HG02610 (cell line): ENCODE measurements around the gene NOS1.

Experiments used
- ATAC-seq: cut with Tn5 transposase; IDR thresholded peaks from one replicate; pipeline ENCODE4 v1.9.1; 2021; ENCODE audit warnings: mild to moderate bottlenecking, moderate library complexity; ENCODE audit not compliant: unreplicated experiment

Gene NOS1

DNA sequence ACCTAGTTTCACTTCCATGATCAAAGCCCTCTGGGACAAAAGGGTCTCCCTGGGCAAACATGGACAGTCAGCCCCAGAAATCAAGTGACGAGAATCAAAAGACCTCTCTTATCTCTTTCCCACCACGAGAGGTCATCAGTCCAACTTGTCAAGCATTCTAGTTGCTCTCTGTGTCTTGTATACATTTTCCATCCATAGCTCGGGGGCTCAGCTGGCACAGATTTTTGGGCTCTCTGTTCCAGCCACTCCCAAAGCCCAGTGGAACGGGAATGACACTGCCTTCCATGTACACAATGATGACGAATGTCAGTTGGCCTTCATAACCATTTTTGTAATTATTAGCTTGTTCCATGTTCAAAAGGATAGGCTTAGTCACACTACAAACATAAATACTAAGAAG, 29.7 kb downstream of the NOS1 start:
- ATAC-seq: no peak

DNA sequence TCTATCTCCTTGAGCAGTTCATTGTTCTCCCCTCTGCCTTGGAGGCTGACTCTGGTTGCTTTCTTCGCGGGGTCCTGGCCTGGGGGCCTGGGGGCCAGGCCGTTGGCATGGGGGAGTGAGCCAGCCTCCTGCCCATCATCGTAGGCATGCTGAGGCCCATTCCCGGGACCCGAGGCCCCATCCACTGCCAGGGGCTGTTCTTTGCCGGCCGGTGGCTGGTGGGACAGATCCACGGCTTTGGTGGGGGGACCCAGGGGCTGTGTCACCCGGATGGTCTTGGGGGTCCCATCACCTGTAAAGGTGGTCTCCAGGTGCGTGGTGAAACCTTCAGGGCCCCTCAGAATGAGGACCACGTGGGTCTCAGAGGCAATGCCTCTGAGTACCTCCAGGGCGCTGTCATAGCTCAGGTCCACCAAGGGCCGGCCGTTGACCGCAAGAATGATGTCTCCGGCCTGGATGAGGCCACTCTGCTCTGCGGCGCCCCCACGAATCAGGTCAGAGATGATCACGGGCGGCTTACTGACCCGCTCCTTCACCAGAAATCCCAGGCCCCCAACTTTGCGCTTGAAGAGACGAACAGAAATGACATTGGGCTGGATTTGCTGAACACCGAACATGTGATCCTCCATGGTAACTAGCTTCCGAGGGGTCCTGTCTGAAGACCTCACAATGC, 30.8 kb downstream of the NOS1 start:
- ATAC-seq: no peak

DNA sequence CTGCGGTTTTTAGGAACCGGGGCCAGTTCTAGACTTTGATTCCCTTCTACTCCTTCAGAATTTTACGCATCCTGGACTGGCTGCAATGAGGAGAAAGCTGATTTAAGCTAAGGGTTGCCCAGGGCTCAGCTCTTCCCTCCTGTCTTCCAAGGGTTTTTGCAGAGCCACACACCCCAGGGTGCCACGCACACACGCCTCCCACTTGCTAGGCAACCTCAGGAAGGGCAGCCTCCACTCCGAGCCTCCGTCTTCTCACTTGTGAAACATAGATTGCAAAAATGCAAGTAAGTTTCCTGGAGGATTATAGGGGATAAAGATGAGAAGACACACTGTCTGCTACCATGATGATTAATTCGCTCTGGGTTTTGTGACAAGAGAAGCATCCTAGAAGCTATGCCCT, 31.7 kb downstream of the NOS1 start:
- ATAC-seq: no peak

DNA sequence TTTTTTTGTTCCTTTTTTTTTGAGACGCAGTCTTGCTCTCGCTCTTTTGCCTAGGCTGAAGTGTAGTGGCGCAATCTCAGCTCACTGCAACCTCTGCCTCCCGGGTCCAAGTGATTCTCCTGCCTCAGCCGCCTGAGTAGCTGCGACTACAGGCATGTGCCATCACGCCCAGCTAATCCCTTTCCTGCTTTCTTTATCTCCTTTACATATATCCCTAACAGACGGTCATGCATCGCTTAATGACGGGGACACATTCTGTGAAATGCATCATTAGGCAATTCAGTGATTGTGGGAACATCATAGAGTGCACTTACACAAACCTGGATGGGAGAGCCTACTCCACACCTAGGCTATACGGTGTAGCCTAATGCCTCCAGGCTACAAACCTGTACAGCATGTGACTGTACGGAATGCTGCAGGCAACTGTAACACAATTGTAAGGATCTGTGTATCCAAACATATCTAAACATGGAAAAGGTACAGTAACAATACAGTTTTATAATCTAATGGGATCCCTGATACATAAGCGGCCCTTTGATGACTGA, 32.8 kb downstream of the NOS1 start:
- ATAC-seq: no peak

GRCh38 chr12:117322428-117322827, 39.0 kb downstream of the NOS1 start:
- ATAC-seq: no peak

DNA sequence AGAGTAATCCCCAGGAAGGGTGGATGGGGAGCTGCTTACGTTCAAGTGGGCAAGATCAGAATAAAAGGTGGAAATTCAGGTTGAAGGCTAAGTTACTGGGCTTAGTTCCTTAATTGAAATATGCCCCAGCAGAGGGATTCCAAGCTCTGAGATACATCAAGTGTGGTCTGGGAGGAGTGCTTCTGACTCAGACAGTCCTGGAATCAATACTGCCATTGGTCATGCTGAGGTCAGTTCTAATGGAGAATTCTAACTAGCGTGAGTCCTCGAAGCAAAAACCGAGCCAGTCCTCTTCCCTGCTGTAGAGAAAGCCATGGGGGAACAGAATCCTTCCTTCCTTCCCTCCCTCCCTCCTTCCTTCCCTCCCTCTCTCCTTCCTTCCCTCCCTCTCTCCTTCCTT, 39.9 kb downstream of the NOS1 start:
- ATAC-seq: no peak

- no peak for ATAC-seq
Observed at GRCh38 chr12:117318591-117318990, 42.8 kb downstream of the NOS1 start.

GRCh38 chr12:117316336-117316735, 45.1 kb downstream of the NOS1 start:
- ATAC-seq: no peak

DNA sequence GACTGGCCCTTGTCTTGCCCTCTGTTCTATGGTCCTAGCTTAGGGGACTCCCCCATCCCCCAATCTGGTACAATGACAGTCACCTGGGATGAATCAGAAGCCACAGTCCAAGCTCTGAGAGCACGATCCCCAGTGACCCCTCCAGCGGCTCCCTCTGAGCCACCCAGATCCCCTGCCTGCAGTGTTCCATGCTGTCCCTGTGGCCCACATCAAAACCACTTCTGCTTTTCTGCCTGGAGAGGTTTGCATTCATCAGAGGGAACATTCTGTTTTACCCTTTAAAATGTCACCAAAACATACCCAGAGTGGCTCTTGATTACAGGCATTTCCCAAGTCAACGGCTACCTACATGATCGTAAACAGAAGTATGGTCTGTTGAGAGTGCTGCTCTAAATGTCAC, 47.5 kb downstream of the NOS1 start:
- no peak for ATAC-seq

DNA sequence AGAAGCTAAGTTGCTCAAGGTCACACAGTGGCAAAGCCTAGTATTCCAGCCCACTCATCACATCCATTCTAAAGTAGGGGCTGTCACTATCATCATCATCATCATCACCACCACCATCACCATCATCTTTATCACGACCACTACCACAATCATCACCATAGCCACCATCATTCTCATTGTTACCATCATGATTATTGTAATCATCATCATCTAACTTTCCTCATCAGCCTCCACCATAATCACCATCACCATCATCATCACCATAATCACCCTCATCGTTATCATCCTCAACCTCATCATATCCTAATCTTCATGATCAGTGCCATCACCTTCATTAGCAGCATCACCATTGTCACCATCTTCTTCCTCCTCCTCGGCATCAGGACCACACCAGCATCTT, 48.7 kb downstream of the NOS1 start:
- ATAC-seq: no peak

DNA sequence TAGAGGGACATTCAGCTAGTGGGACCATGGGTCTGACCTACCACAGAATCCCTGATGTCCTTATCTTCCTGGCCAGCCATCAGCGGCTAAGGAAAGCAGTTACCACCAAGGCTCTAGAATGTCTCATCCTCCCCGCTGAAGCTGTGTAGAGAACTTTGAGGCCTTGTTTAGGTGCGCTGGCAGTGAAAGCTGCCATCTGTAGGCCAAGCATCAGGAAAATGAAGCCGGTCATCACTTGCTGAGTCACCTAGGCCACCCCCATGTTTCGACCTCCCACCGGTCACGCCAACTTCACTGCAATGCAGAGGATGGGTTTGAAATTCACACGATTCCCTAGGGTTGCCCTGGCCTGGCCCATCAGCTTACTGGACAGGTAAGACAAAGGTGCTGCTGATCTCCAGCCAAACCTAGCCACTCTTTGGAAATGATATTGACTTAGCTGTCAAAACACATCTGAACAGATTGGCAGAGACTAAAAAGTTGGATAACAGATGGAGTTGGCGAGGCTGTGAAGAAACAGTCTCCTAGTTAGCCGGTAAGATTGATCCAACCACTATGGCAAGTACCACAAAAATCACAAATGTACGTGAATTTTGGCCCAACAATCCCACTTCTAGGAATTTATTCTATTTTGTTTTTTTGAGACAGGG, 52.0 kb downstream of the NOS1 start:
- ATAC-seq: no peak

DNA sequence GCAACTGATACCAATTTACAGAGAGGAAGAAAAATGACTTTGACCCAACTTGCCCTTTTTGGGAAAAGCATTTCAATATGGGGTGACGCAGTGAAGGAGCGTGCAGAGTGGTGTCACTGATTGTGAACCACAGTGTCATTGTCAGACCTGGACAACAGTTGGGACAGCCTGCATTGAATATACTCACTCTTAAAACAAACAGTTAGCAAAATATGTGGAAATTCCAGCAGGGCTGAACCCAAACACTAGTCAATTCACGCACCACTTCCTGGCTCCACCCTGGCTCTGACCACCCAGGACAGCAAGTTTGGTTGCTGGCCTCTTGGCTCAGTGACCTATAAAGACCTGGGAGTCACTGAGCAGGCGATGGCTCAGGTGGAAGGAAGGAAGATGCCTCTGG, 61.3 kb downstream of the NOS1 start:
- ATAC-seq: no peak

- no peak for ATAC-seq
Observed at GRCh38 chr12:117298648-117299225, 62.7 kb downstream of the NOS1 start.

DNA sequence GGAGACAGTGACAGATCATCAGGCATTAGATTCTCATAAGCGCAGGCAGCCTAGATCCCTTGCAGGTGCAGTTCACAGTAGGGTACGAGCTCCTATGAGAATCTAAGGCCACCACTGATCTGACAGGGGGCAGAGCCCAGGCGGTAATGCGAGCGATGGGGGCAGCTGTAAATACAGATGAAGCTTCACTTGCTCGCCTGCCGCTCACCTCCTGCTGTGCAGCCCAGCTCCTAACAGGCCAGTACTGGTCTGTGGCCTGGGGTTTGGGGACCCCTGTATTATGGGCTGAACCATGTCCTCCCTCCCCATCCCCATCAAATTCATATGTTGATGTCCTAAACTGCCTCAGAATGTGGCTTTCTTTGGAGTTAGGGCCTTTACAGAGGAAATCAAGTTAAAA, 63.2 kb downstream of the NOS1 start:
- ATAC-seq: no peak

- no peak for ATAC-seq
Observed at GRCh38 chr12:117294189-117294603, 67.2 kb downstream of the NOS1 start.

GRCh38 chr12:117293510-117293909, 67.9 kb downstream of the NOS1 start:
- ATAC-seq: no peak

- ATAC-seq: no peak
Observed at GRCh38 chr12:117292688-117293087, 68.7 kb downstream of the NOS1 start.

DNA sequence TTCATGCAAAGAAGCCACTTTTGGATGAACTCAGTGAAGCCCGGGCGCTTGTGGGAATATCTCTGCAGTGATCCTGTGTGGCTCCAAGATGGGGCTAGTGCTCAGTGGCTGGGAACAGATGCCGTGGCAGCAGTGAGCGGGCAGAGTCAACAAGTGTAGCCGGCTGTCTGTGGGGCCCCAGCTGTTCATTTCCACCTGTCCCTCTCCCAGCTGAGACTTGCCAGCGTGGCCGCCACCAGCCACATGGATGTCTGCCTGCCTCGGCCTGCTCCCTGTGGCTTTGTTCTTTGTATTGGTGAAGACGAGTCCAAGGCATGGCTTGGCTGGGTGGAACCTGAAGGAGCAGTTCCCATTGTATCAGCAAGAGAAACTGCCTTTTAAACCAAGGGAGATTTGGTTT, 77.3 kb downstream of the NOS1 start:
- no peak for ATAC-seq

GRCh38 chr12:117282490-117282889, 78.9 kb downstream of the NOS1 start:
- ATAC-seq: no peak

- ATAC-seq: no peak
Observed at GRCh38 chr12:117280019-117280680, 81.3 kb downstream of the NOS1 start.

DNA sequence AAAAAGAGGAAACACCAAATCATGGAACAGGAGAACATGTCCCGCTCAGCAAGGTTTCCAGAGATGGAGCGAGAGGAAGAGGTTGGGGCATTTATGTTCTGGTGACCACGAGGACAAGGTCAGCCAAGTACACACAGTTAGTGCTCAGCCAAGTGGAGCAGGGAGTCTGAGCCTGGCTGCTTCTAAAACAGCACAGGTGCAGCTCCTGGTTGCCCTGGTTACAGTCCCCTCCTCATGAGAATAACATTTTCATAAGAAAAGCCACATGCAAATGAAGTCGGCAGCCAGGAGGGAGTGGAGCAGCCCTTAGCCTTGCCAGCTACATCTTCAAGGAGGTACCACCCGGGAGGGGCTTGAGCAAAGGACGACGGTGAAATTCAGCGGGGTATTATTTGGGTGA, 81.8 kb downstream of the NOS1 start:
- no peak for ATAC-seq

DNA sequence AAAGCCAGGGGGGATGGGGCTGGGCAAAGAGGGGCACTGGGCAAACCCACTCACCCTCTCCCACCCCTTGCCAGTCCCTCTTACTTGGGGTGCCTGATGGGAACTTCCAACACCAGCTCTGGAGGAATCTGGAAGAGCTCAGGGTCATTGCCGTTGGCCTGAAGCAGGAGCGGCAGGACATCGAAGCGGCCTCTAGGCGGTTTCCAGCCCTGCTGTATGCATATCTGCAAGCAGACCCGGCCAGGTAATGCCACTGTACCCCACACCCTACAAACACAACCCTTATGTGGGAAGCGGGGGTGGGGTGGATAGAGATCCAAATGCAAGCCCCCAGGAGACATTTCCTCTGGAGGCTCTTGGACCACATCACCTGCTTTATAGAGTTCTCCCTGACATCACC, 83.6 kb downstream of the NOS1 start:
- no peak for ATAC-seq
